ENCODE measurements around the gene PDE12. TPM values are rescaled to one million over a fixed set of nuclear protein-coding genes. Genes with fewer than 3 reads are reported as not detected.

Gene PDE12
- total RNA-seq, result 17.5 TPM

- peak; percentile 93 for ATAC-seq
Measured at GRCh38 chr3:57555738-57556458, at the start of gene PDE12. PDE12 (plus strand) TSS chr3:57556274; CDS start chr3:57556380, 106 bp downstream.

GRCh38 chr3:57512166-57512565, 43.9 kb upstream of the PDE12 start:
- no peak for ATAC-seq

GRCh38 chr3:57518276-57518915, 37.7 kb upstream of the PDE12 start:
- ATAC-seq, result no peak

- ATAC-seq, result no peak
Measured at GRCh38 chr3:57530071-57530608, 25.9 kb upstream of the PDE12 start.

GRCh38 chr3:57538465-57538864, 17.6 kb upstream of the PDE12 start:
- peak; percentile 99 for ATAC-seq

- peak; percentile 32 for ATAC-seq
Measured at GRCh38 chr3:57544181-57545125, 11.6 kb upstream of the PDE12 start, which contains the start of gene DNAH12. DNAH12 (minus strand) TSS chr3:57544344; CDS start chr3:57542870, 1,474 bp downstream.

GRCh38 chr3:57545636-57546268, 10.3 kb upstream of the PDE12 start:
- ATAC-seq, result no peak

GRCh38 chr3:57546616-57547015, 9.5 kb upstream of the PDE12 start:
- ATAC-seq, result no peak

GRCh38 chr3:57555306-57555705, 768 bp upstream of the PDE12 start:
- no peak for ATAC-seq

- ATAC-seq, result peak; percentile 61
Measured at GRCh38 chr3:57556459-57557084, 498 bp downstream of the PDE12 start.

GRCh38 chr3:57557085-57557537, 1.0 kb downstream of the PDE12 start:
- ATAC-seq, result peak; percentile 36

- no peak for ATAC-seq
Measured at GRCh38 chr3:57559526-57559925, 3.5 kb downstream of the PDE12 start.

GRCh38 chr3:57569859-57570450, 13.9 kb downstream of the PDE12 start:
- ATAC-seq, result no peak

- ATAC-seq, result no peak
Measured at GRCh38 chr3:57570878-57571277, 14.8 kb downstream of the PDE12 start.

GRCh38 chr3:57572096-57572495, 16.0 kb downstream of the PDE12 start:
- no peak for ATAC-seq

GRCh38 chr3:57575966-57576626, 20.0 kb downstream of the PDE12 start:
- ATAC-seq, result no peak

GRCh38 chr3:57577801-57578200, 21.7 kb downstream of the PDE12 start:
- no peak for ATAC-seq

- peak; percentile 73 for ATAC-seq
Measured at GRCh38 chr3:57582474-57583168, 26.5 kb downstream of the PDE12 start.

- no peak for ATAC-seq
Measured at GRCh38 chr3:57583544-57583943, 27.5 kb downstream of the PDE12 start.

GRCh38 chr3:57586778-57587177, 30.7 kb downstream of the PDE12 start:
- ATAC-seq, result no peak
